MCF 10A (cell line): ENCODE results near the gene DIAPH3. TPM values are rescaled to one million over a fixed set of nuclear protein-coding genes. Genes with fewer than 3 reads are reported as not detected.
A peak's percentile ranks its signal among the peaks of the same experiment; 100 is the strongest.

ENCODE experiments used
- BruUV-seq: library from RNA; stranded (reverse); fragments of 400-500 nt; replicated peaks from 2 replicates; lab custom pipeline; 2021; lab: Mats Ljungman, UMichigan
- CTCF ChIA-PET: fragments of 300-600 bp; sonication (Branson Sonifier 250); formaldehyde crosslinking; extraction: SDS; loops from one replicate; lab custom pipeline; 2021; ENCODE audit warnings: antibody characterized with exemption, inconsistent platforms; lab: Yijun Ruan, JAX
- POLR2A ChIA-PET: fragments of 300-600, 350-650 bp; sonication (Branson Sonifier 250); formaldehyde crosslinking; extraction: SDS; loops from one replicate; lab custom pipeline; 2020; ENCODE audit warnings: antibody characterized with exemption, inconsistent platforms; lab: Yijun Ruan, JAX
- DNase-seq: peaks from one replicate; pipeline ENCODE4 v3.0.0-alpha.2; 2018; ENCODE audit not compliant: unreplicated experiment
- H3K27ac Mint-ChIP-seq: one replicate; pipeline ENCODE4 v1.8.0; 2022; ENCODE audit warnings: mild to moderate bottlenecking, low read depth, mixed read lengths; ENCODE audit not compliant: unreplicated experiment
- H3K27me3 Mint-ChIP-seq: one replicate; pipeline ENCODE4 v1.8.0; 2022; ENCODE audit warnings: mixed read lengths; ENCODE audit not compliant: insufficient read depth, unreplicated experiment
- H3K36me3 Mint-ChIP-seq: one replicate; pipeline ENCODE4 v1.8.0; 2022; ENCODE audit warnings: mild to moderate bottlenecking, moderate library complexity, mixed read lengths; ENCODE audit not compliant: insufficient read depth, unreplicated experiment
- H3K4me1 Mint-ChIP-seq: one replicate; pipeline ENCODE4 v1.8.0; 2022; ENCODE audit warnings: mixed read lengths; ENCODE audit not compliant: insufficient read depth, unreplicated experiment
- H3K4me3 Mint-ChIP-seq: one replicate; pipeline ENCODE4 v1.8.0; 2022; ENCODE audit warnings: mild to moderate bottlenecking, moderate library complexity, mixed read lengths; ENCODE audit not compliant: unreplicated experiment
- H3K9me3 Mint-ChIP-seq: one replicate; pipeline ENCODE4 v1.8.0; 2022; ENCODE audit warnings: mixed read lengths; ENCODE audit not compliant: unreplicated experiment
- intact Hi-C: fragments of 100-400 bp; cut with micrococcal nuclease; formaldehyde crosslinking; loops from 2 replicates; pipeline ENCODE4 v1.14.1; 2022
- total RNA-seq: library from RNA; stranded (reverse); gene quantifications from 2 replicates; pipeline ENCODE4 v1.2.3, GENCODE V29; 2022
- TF ChIP-seq, protein P1 (sequence below): fragments of 200-600 bp; IDR thresholded peaks from one replicate; pipeline ENCODE4 v1.8.0; 2022; ENCODE audit warnings: antibody characterized with exemption, mild to moderate bottlenecking; ENCODE audit not compliant: unreplicated experiment

DIAPH3 gene
- total RNA-seq, 1 experiment from 2014 or later: 34.7 TPM

DNA sequence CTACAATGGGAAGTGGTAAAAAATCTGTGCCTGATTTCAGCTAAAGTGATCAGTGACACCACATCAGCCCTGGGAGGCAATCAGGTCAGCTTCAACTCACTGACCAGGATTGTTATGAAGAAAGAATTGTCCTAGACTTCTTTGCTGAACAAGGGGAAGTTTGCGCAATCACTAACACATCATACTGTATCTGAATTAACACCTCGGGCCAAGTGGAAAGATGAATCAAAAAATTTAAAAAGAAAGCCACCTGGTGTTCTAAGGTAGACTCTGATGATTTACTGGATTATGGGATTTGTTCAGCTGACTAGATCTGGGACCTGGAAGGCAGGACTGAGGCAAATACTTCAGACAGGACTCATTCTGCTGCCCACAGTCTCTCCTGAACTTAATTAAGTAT is 161.8 kb downstream of the DIAPH3 start:
- DNase-seq: peak; percentile 62
- H3K27ac Mint-ChIP-seq: no peak overlapping the region
- H3K4me1 Mint-ChIP-seq: peaks cover 18% of the 10 kb centered on the region
- POLR2A ChIA-PET: interaction anchor here (0.6 to 1.9 kb wide), 2 partner anchors 11 to 544 kb away, joined by 3 to 7 read pairs; no protein-coding TSS in a partner anchor
- CTCF ChIA-PET: interaction anchor here (0.8 to 0.9 kb wide), 2 partner anchors 9 to 388 kb away, joined by 3 to 4 read pairs; no protein-coding TSS in a partner anchor
- TF ChIP-seq, protein P1, sequence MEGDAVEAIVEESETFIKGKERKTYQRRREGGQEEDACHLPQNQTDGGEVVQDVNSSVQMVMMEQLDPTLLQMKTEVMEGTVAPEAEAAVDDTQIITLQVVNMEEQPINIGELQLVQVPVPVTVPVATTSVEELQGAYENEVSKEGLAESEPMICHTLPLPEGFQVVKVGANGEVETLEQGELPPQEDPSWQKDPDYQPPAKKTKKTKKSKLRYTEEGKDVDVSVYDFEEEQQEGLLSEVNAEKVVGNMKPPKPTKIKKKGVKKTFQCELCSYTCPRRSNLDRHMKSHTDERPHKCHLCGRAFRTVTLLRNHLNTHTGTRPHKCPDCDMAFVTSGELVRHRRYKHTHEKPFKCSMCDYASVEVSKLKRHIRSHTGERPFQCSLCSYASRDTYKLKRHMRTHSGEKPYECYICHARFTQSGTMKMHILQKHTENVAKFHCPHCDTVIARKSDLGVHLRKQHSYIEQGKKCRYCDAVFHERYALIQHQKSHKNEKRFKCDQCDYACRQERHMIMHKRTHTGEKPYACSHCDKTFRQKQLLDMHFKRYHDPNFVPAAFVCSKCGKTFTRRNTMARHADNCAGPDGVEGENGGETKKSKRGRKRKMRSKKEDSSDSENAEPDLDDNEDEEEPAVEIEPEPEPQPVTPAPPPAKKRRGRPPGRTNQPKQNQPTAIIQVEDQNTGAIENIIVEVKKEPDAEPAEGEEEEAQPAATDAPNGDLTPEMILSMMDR: no peak
- no peaks in the 10 kb centered on the region for H3K36me3 Mint-ChIP-seq
- no TSS peak for BruUV-seq
- intact Hi-C loops: no loop called here
- no peaks in the 10 kb centered on the region for H3K9me3 Mint-ChIP-seq
- no peaks in the 10 kb centered on the region for H3K27me3 Mint-ChIP-seq
- H3K4me3 Mint-ChIP-seq: no peak overlapping the region

DNA sequence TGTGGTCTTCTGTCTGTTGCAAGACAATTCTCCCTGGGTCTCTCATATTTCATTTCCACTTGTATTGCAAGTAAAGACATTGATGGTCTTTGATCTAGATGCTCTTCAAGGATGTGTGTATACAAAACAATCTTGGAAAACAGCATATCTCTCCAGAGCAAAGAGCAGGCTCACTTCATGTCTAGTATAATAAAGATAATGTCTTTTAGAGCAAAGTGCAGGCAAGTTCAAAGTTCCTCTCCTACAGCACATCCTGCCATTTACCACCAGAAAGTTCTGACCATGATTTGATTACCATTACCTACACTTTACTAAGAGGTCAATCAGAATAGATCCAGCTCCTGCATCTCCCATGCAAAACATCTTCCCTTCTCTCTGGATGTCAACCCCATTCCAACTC is 162.8 kb downstream of the DIAPH3 start:
- H3K4me1 Mint-ChIP-seq: peaks cover 18% of the 10 kb centered on the region
- POLR2A ChIA-PET: interaction anchor here (1.9 kb wide), 1 partner anchor 12 kb away, joined by 7 read pairs; no protein-coding TSS in a partner anchor
- no TSS peak for BruUV-seq

DNA sequence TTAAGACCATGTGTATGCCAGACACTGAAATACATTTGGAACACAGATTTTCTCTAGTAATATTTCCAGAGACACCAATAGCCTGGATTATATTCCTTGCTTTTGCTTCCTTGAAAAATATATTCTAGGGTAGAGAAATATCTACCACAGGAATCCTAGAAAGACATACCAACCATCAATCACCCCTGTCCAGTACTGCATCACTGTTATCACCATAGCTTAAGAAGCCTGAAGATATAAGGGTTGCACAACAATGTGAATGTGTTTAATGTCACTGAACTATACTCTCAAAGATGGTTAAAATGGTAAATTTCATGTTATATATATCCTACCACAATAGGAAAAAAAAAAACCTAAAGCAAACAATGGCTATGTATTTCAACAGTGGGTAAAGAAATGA is 163.6 kb downstream of the DIAPH3 start:
- Mint-ChIP-seq H3K9me3 (no peaks in the 10 kb centered on the region), H3K4me3 (no peak overlapping the region), H3K27ac (no peak overlapping the region), H3K36me3 (no peaks in the 10 kb centered on the region), H3K27me3 (no peaks in the 10 kb centered on the region), H3K4me1 (peaks cover 18% of the 10 kb centered on the region)
- POLR2A ChIA-PET: interaction anchor here (0.6 to 0.9 kb wide), 3 partner anchors 10 to 164 kb away, joined by 3 to 6 read pairs (median 4); no protein-coding TSS in a partner anchor
- intact Hi-C loops: no loop called here
- TF ChIP-seq, protein P1: no peak
- DNase-seq: no peak
- BruUV-seq: no TSS peak
- CTCF ChIA-PET: no interaction called here

More for the DNA sequence above, 162.8 kb downstream of the DIAPH3 start:
- no peak for DNase-seq
- TF ChIP-seq, protein P1: no peak
- no peaks in the 10 kb centered on the region for H3K9me3 Mint-ChIP-seq
- H3K4me3 Mint-ChIP-seq: no peak overlapping the region
- intact Hi-C loops: no loop called here
- H3K27ac Mint-ChIP-seq: no peak overlapping the region
- CTCF ChIA-PET: interaction anchor here (0.8 kb wide), 1 partner anchor 10 kb away, joined by 4 read pairs; no protein-coding TSS in a partner anchor
- no peaks in the 10 kb centered on the region for H3K27me3 Mint-ChIP-seq
- H3K36me3 Mint-ChIP-seq: no peaks in the 10 kb centered on the region

DNA sequence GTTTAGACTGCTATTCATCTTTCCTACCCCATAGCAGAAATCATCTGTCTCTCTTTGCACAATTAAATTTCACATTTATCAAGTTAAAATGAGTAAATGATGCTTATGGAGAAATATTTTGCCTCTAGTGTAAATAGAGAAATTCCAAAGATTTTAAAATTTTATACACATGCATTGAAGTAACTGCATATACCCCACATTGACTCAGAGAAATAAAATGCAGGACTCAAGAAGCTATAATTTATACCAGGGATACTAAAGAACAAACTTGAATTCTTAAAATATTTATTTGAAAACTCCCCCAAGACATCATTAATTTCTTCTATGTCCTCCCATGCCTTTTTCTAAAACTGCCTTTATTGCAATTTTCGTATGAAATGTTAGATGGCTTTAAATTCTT is 165.8 kb downstream of the DIAPH3 start:
- CTCF ChIA-PET: interaction anchor here (0.6 kb wide), 1 partner anchor 28 kb away, joined by 3 read pairs; no protein-coding TSS in a partner anchor
- no peak overlapping the region for H3K27ac Mint-ChIP-seq

More for the DNA sequence above, 165.8 kb downstream of the DIAPH3 start:
- POLR2A ChIA-PET: no interaction called here
- Mint-ChIP-seq H3K27me3 (no peaks in the 10 kb centered on the region), H3K9me3 (no peaks in the 10 kb centered on the region), H3K4me3 (no peak overlapping the region), H3K36me3 (no peaks in the 10 kb centered on the region), H3K4me1 (peaks cover 18% of the 10 kb centered on the region)
- no peak for DNase-seq
- TF ChIP-seq, protein P1: no peak
- intact Hi-C loops: no loop called here
- BruUV-seq: no TSS peak
